ENCODE results near the gene CHAD. TPM values are rescaled to one million over a fixed set of nuclear protein-coding genes. Genes with fewer than 3 reads are reported as not detected.

Gene CHAD
- total and polyA plus RNA-seq, 2 of the 4 experiments (the other 2 are of a cell fraction) = 0.03 TPM; not detected in 1

- Histone ChIP-seq H3K36me3 (ENCODE audit: control insufficient read depth, insufficient read depth, low read length) (peaks cover 1% of the 10 kb centered on the region; the same call in 1 of the 2 replicates), H4K8ac (ENCODE audit: low read depth in 2 of 2, low read length in 2 of 2) (no peak overlapping the region), H3K14ac (replicated peaks; ENCODE audit: low read depth, low read length) (no peak overlapping the region), H3K4me3 (ENCODE audit: insufficient read depth, low read depth, low read length) (no peak overlapping the region), H3K56ac (ENCODE audit: extremely low read depth, insufficient read depth, low read length) (no peak overlapping the region), H3K27me3 (ENCODE audit: control insufficient read depth, insufficient read depth, low read length) (peaks cover 25% of the 10 kb centered on the region), H2BK120ac (ENCODE audit: low read depth, low read length) (no peak overlapping the region), H4K20me1 (ENCODE audit: insufficient read depth, low read length) (no peaks in the 10 kb centered on the region; the same call in 1 of the 2 replicates), H3K23ac (ENCODE audit: low read depth, low read length) (no peak overlapping the region), H3K4me2 (ENCODE audit: low read depth, low read length) (no peak overlapping the region), H3K4me1 (ENCODE audit: control insufficient read depth, insufficient read depth, low read length) (peaks cover 2% of the 10 kb centered on the region), H2AFZ (replicated peaks; ENCODE audit: low read length, poor library complexity) (no peak overlapping the region), H3K9me3 (ENCODE audit: control insufficient read depth, insufficient read depth, low read length) (no peaks in the 10 kb centered on the region), H3K9me1 (ENCODE audit: insufficient read depth, low read length) (0 out of 2 replicates have a peak, but pooled peaks cover 3% of the 10 kb centered on the region), H2BK15ac (ENCODE audit: low read depth, low read length) (no peak overlapping the region), H3K27ac (ENCODE audit: insufficient read depth, low read length) (no peak overlapping the region), H2BK20ac (ENCODE audit: low read depth, low read length) (no peak overlapping the region), H3K79me1 (ENCODE audit: low read depth in 1 of 2, low read length in 2 of 2) (no peaks in the 10 kb centered on the region), H3K9ac (ENCODE audit: low read depth, low read length) (no peak overlapping the region), H2AK9ac (replicated peaks; ENCODE audit: low read depth, low read length, poor library complexity) (no peak overlapping the region), H2BK5ac (ENCODE audit: low read depth, low read length, poor library complexity, severe bottlenecking) (no peak overlapping the region), H2AK5ac (ENCODE audit: low read depth, low read length) (no peak overlapping the region), H4K91ac (ENCODE audit: insufficient read depth, low read depth, low read length) (no peak overlapping the region), H3K18ac (ENCODE audit: low read depth, low read length) (no peak overlapping the region), H4K5ac (ENCODE audit: low read depth, low read length) (no peak overlapping the region), H3K4ac (ENCODE audit: low read depth, low read length) (no peak overlapping the region)
- ChIA-PET POLR2A (ENCODE audit: unreplicated experiment) (no interaction called here), CTCF (no interaction called here)
- intact Hi-C loops (cut with micrococcal nuclease) = no loop called here
- WGBS, 2 experiments (ENCODE audit: extremely low coverage in 2 of 2, insufficient read length in 1 of 2) = no CpG with 5 or more reads among the region's 6 CpGs
- dilution Hi-C loops (cut with HindIII; ENCODE audit: low sequenced_read_pairs, unreplicated experiment) = no loop called here
- TF ChIP-seq MXI1 (IDR thresholded peaks at IDR 0.05; ENCODE audit: borderline replicate concordance, low read depth, low read length) = no peak
- TF ChIP-seq RFX5 (IDR thresholded peaks at IDR 0.05; ENCODE audit: low read depth, low read length) = no peak
- TF ChIP-seq CHD1 (IDR thresholded peaks at IDR 0.05; ENCODE audit: low read depth, low read length) = no peak
- TF ChIP-seq BHLHE40 (IDR thresholded peaks at IDR 0.05; ENCODE audit: low read depth, low read length) = no peak
- no peak for TF ChIP-seq RCOR1 (IDR thresholded peaks at IDR 0.05; ENCODE audit: insufficient replicate concordance, low read length)
- DNase-seq = no peak
- in situ Hi-C loops (cut with MboI; ENCODE audit: low sequenced_read_pairs) = no loop called here
- no TSS peak for BruUV-seq (replicated peaks)
- no peak for ATAC-seq (ENCODE audit: low read depth)
These were observed 3.5 kb downstream of the CHAD start for GRCh38 chr17:50465171-50465570.
